ENCODE results near the gene CATSPERD.

The CATSPERD gene

GRCh38 chr19:5798244-5798643 is 77.8 kb downstream of the CATSPERD start:
- Mint-ChIP-seq H3K4me3 (no peak overlapping the region), H3K4me1 (peaks cover 27% of the 10 kb centered on the region), H3K27ac (peak overlapping the region in 1 of 2 donors; percentile 79), H3K9me3 (no peaks in the 10 kb centered on the region), H3K27me3 (peaks cover 50% of the 10 kb centered on the region)
- DNase-seq, result no peak
- ATAC-seq, result no peak

- ATAC-seq, result no peak
- Mint-ChIP-seq H3K27me3 (peaks cover 58% of the 10 kb centered on the region), H3K27ac (peak overlapping the region in 1 of 2 donors; percentile 74), H3K4me3 (no peak overlapping the region), H3K9me3 (no peaks in the 10 kb centered on the region), H3K4me1 (peaks cover 35% of the 10 kb centered on the region)
- no peak for DNase-seq
Observed at GRCh38 chr19:5799247-5800241, 79.1 kb downstream of the CATSPERD start.

GRCh38 chr19:5800361-5801270 is 80.2 kb downstream of the CATSPERD start:
- no peak overlapping the region for H3K4me3 Mint-ChIP-seq
- H3K9me3 Mint-ChIP-seq, result no peaks in the 10 kb centered on the region
- H3K27me3 Mint-ChIP-seq, result peaks cover 62% of the 10 kb centered on the region
- ATAC-seq (no peak), DNase-seq (no peak)
- peaks cover 40% of the 10 kb centered on the region for H3K4me1 Mint-ChIP-seq
- no peak overlapping the region for H3K27ac Mint-ChIP-seq

GRCh38 chr19:5801796-5802619 is 81.6 kb downstream of the CATSPERD start:
- Mint-ChIP-seq H3K9me3 (no peaks in the 10 kb centered on the region), H3K4me3 (peak overlapping the region; percentile 20 to 44), H3K27ac (no peak overlapping the region), H3K27me3 (peaks cover 76% of the 10 kb centered on the region), H3K4me1 (peaks cover 45% of the 10 kb centered on the region)
- ATAC-seq (no peak), DNase-seq (no peak)

GRCh38 chr19:5803441-5803751 is 83.0 kb downstream of the CATSPERD start:
- DNase-seq (no peak), ATAC-seq (no peak)
- H3K27ac Mint-ChIP-seq, result peak overlapping the region in 1 of 2 donors; percentile 10
- H3K4me3 Mint-ChIP-seq, result peak overlapping the region; percentile 94 to 98
- peaks cover 70% of the 10 kb centered on the region for H3K27me3 Mint-ChIP-seq
- no peaks in the 10 kb centered on the region for H3K9me3 Mint-ChIP-seq
- peaks cover 45% of the 10 kb centered on the region for H3K4me1 Mint-ChIP-seq

GRCh38 chr19:5803752-5804515 is 83.5 kb downstream of the CATSPERD start:
- Mint-ChIP-seq H3K27ac (peak overlapping the region; percentile 96 to 97), H3K4me1 (peaks cover 45% of the 10 kb centered on the region), H3K4me3 (peak overlapping the region; percentile 94 to 98), H3K27me3 (peaks cover 65% of the 10 kb centered on the region), H3K9me3 (no peaks in the 10 kb centered on the region)
- ATAC-seq (peak; percentile 96), DNase-seq (peak; percentile 98 to 99)

GRCh38 chr19:5804516-5805461 is 84.4 kb downstream of the CATSPERD start, which contains the start of gene NRTN:
Gene NRTN, plus strand, starts transcription at chr19:5805067. Its CDS starts 19,099 bp downstream, at chr19:5824166.
- DNase-seq, result peak; percentile 50 to 54
- H3K4me1 Mint-ChIP-seq, result peaks cover 45% of the 10 kb centered on the region
- H3K27me3 Mint-ChIP-seq, result peaks cover 56% of the 10 kb centered on the region
- peak within 1 kb of the TSS; percentile 96 to 97 for H3K27ac Mint-ChIP-seq
- H3K9me3 Mint-ChIP-seq, result no peaks in the 10 kb centered on the region
- peak; percentile 27 for ATAC-seq
- peak within 1 kb of the TSS; percentile 94 to 98 for H3K4me3 Mint-ChIP-seq

GRCh38 chr19:5805462-5806132 is 85.2 kb downstream of the CATSPERD start:
- Mint-ChIP-seq H3K27ac (peak overlapping the region in 1 of 2 donors; percentile 61), H3K4me1 (peaks cover 42% of the 10 kb centered on the region), H3K9me3 (no peaks in the 10 kb centered on the region), H3K4me3 (peak overlapping the region; percentile 72 to 77), H3K27me3 (peaks cover 49% of the 10 kb centered on the region)
- peak; percentile 35 for ATAC-seq
- peak; percentile 70 to 74 for DNase-seq

GRCh38 chr19:5806133-5806489 is 85.7 kb downstream of the CATSPERD start:
- peak overlapping the region; percentile 29 to 77 for H3K4me3 Mint-ChIP-seq
- no peak for DNase-seq
- no peaks in the 10 kb centered on the region for H3K9me3 Mint-ChIP-seq
- H3K27me3 Mint-ChIP-seq, result peaks cover 44% of the 10 kb centered on the region
- H3K27ac Mint-ChIP-seq, result no peak overlapping the region
- ATAC-seq, result no peak
- peaks cover 40% of the 10 kb centered on the region for H3K4me1 Mint-ChIP-seq

GRCh38 chr19:5806905-5807304 is 86.5 kb downstream of the CATSPERD start:
- no peak for ATAC-seq
- H3K9me3 Mint-ChIP-seq, result no peaks in the 10 kb centered on the region

GRCh38 chr19:5808120-5808816 is 87.8 kb downstream of the CATSPERD start:
- Mint-ChIP-seq H3K4me1 (peaks cover 23% of the 10 kb centered on the region), H3K27me3 (peaks cover 28% of the 10 kb centered on the region), H3K9me3 (no peaks in the 10 kb centered on the region), H3K4me3 (no peak overlapping the region), H3K27ac (no peak overlapping the region)
- no peak for DNase-seq
- ATAC-seq, result no peak

More at GRCh38 chr19:5806905-5807304, 86.5 kb downstream of the CATSPERD start:
- Mint-ChIP-seq H3K4me1 (peaks cover 36% of the 10 kb centered on the region), H3K27me3 (peaks cover 39% of the 10 kb centered on the region), H3K27ac (no peak overlapping the region), H3K4me3 (no peak overlapping the region)
- no peak for DNase-seq

- Mint-ChIP-seq H3K4me3 (no peak overlapping the region), H3K4me1 (peaks cover 15% of the 10 kb centered on the region), H3K27ac (no peak overlapping the region)
Observed at GRCh38 chr19:5809053-5809452, 88.6 kb downstream of the CATSPERD start.

More at GRCh38 chr19:5809053-5809452, 88.6 kb downstream of the CATSPERD start:
- DNase-seq (no peak), ATAC-seq (no peak)
- Mint-ChIP-seq H3K9me3 (no peaks in the 10 kb centered on the region), H3K27me3 (peaks cover 25% of the 10 kb centered on the region)
